ENCODE results near the gene PRDM16. TPM values are rescaled to one million over a fixed set of nuclear protein-coding genes. Genes with fewer than 3 reads are reported as not detected.

Gene PRDM16
- total and polyA plus RNA-seq, 2 of the 8 experiments (the other 6 are each of a cell fraction or from before 2014, with no cell fraction given), result 0.39 to 0.43 TPM

- Histone ChIP-seq H2BK5ac (ENCODE audit: low read depth, low read length) (no peak overlapping the region), H3K4me1 (replicated peaks in 1 of 4; ENCODE audit: control insufficient read depth in 3 of 4, insufficient read depth in 4 of 4, low read length in 3 of 4) (peaks cover 0 to 46% (median 31%) of the 10 kb centered on the region in 4 experiments; a peak in 6 of 7 replicates), H3K23me2 (ENCODE audit: low read depth, low read length) (peaks cover 13% of the 10 kb centered on the region; the same call in 1 of the 2 replicates), H4K5ac (ENCODE audit: insufficient read length, low read depth, low read length) (no peak overlapping the region), H2BK120ac (replicated peaks; ENCODE audit: low read depth, low read length) (peak overlapping the region; percentile 43), H2AK5ac (ENCODE audit: low read depth, low read length) (peak overlapping the region; percentile 48; the same call in 1 of the 2 replicates), H3K79me2 (ENCODE audit: control insufficient read depth in 1 of 2, insufficient read depth in 2 of 2, low read length in 2 of 2) (no peaks in the 10 kb centered on the region), H4K8ac (ENCODE audit: extremely low read depth, insufficient read depth, low read length) (peak overlapping the region; percentile 68; the same call in 1 of the 2 replicates), H3K4me3 (ENCODE audit: extremely low read depth in 1 of 4, insufficient read depth in 2 of 4, low read depth in 3 of 4, low read length in 4 of 4) (peak overlapping the region in 1 of 4 experiments; percentile 57; a peak in 2 of 8 replicates), H3K56ac (replicated peaks; ENCODE audit: insufficient read length, low read depth, low read length) (no peak overlapping the region), H2BK12ac (ENCODE audit: low read depth, low read length) (peak overlapping the region; percentile 60; the same call in 1 of the 2 replicates), H4K20me1 (replicated peaks in 1 of 2; ENCODE audit: control insufficient read depth in 1 of 2, insufficient read depth in 2 of 2, low read length in 2 of 2) (peaks cover 6 to 12% of the 10 kb centered on the region in 2 experiments), H3K23ac (ENCODE audit: insufficient read length) (no peak overlapping the region), H3K9me3 (ENCODE audit: insufficient read depth in 2 of 2, low read depth in 1 of 2, low read length in 1 of 2) (no peaks in the 10 kb centered on the region; a peak in 1 of 4 replicates), H2AFZ (ENCODE audit: low read length) (no peak overlapping the region), H3K27ac (ENCODE audit: low read depth, low read length) (no peak overlapping the region), H2BK15ac (ENCODE audit: low read length) (0 out of 2 replicates have a peak overlapping the region, but pooled peaks have one; percentile 88), H3K4me2 (ENCODE audit: insufficient read depth in 1 of 2, low read depth in 2 of 2, low read length in 2 of 2) (peak overlapping the region; percentile 47 to 75), H3K79me1 (ENCODE audit: low read depth, low read length) (no peaks in the 10 kb centered on the region), H3K4ac (replicated peaks; ENCODE audit: insufficient read length, low read depth, low read length) (no peak overlapping the region), H3K18ac (ENCODE audit: extremely low read depth, low read length) (peak overlapping the region; percentile 78), H2BK20ac (ENCODE audit: low read length) (peak overlapping the region; percentile 61; the same call in 1 of the 2 replicates), H4K91ac (replicated peaks; ENCODE audit: insufficient read length, low read length) (no peak overlapping the region), H3K9ac (replicated peaks in 1 of 4; ENCODE audit: extremely low read depth in 1 of 4, low read depth in 3 of 4, low read length in 3 of 4) (no peak overlapping the region), H3K14ac (ENCODE audit: insufficient read length) (no peak overlapping the region), H3K36me3 (ENCODE audit: control insufficient read depth in 2 of 4, insufficient read depth in 4 of 4, low read length in 3 of 4) (peaks cover 0 to 14% (median 0%) of the 10 kb centered on the region in 4 experiments; a peak in 1 of 8 replicates), H3K27me3 (replicated peaks in 1 of 4; ENCODE audit: control insufficient read depth in 3 of 4, extremely low read depth in 1 of 4, insufficient read depth in 3 of 4, low read length in 3 of 4) (peaks cover 60 to 87% (median 72%) of the 10 kb centered on the region in 4 experiments)
- WGBS, 2 experiments (ENCODE audit: extremely low coverage in 1 of 2, insufficient coverage in 1 of 2, insufficient read length in 1 of 2, insufficient replicate concordance in 2 of 2, low coverage in 1 of 2, low lambda C conversion rate in 2 of 2, missing lambda C conversion rate in 1 of 2), result 19% methylated on average over 27 of the region's 32 CpGs; no CpG with 5 or more reads in 1 of the 2 experiments
- POLR2A ChIA-PET (ENCODE audit: partially characterized antibody), result no interaction called here
- CTCF ChIA-PET (ENCODE audit: partially characterized antibody), result interaction anchor here (0.8 to 1.2 kb wide), 9 partner anchors 17 to 358 kb away, joined by 3 to 4 read pairs (median 3); no protein-coding TSS in a partner anchor
- peak in 1 of 2 experiments; percentile 67 for DNase-seq (ENCODE audit: low read depth in 1 of 2, low spot score in 2 of 2)
- FAIRE-seq, result no peak
- TF ChIP-seq GABPA (IDR thresholded peaks at IDR 0.05; ENCODE audit: borderline replicate concordance, insufficient read depth, low read length) (peak; percentile 69; the same call in 1 of the 2 replicates), SUZ12 (IDR thresholded peaks at IDR 0.05; ENCODE audit: low read length) (peak; percentile 89), EZH2 (IDR thresholded peaks at IDR 0.05; ENCODE audit: low read depth, low read length, severe bottlenecking) (peak; percentile 87), TAF1 (IDR thresholded peaks at IDR 0.05; ENCODE audit: low read depth, low read length) (no peak)
Measured at GRCh38 chr1:3072391-3073185, 3.6 kb downstream of the PRDM16 start.

Measured in H1 (cell line).